Measurements from ENCODE around the gene RALY. TPM values are rescaled to one million over a fixed set of nuclear protein-coding genes. Genes with fewer than 3 reads are reported as not detected.

RALY gene
- total RNA-seq, 2 donors from 2014 or later = 136 to 182 TPM

DNA sequence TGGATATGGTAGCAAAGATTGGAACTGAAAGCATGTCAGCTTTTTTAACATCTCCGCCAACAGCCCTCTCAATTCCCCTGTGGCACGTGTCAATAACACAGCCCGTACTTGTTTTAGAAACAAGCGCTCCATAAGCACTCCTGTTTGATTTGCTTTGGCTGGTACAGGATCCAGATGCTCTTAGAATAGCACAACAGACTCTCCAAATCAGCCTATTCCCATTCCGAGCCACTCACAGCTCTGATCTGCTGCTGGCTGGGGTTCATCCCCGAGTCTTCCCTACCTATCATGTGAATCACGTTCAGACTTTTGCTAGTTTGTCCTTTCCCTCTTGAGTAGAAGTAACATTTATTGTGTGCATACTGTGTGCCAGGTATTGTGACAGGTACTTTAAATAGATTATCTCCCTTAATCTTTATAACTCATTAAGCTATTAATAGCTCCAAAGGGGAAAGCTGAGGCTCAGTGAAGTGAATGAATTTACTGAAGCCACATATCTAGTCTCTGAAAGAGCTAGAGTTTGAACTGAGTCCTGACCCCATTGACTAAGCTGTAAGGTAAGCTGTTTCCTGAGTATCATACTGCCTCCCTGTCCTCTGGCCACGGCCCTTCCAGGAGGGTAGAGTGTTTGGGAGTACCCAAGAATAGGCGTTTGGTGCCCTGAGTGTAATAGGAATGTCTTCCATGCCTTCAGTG is 46.7 kb downstream of the RALY start:
- H3K36me3 ChIP-seq (ENCODE audit: control insufficient read depth, insufficient read depth, low read length) = no peaks in the 10 kb centered on the region
- H3K27ac ChIP-seq (ENCODE audit: low read depth, low read length) = no peak overlapping the region
- no peaks in the 10 kb centered on the region for H3K27me3 ChIP-seq (ENCODE audit: control insufficient read depth, insufficient read depth, low read length, poor library complexity, severe bottlenecking)
- no peak overlapping the region for H3K4me3 Mint-ChIP-seq
- H3K4me1 ChIP-seq (ENCODE audit: control insufficient read depth, insufficient read depth, low read length) = peaks cover 15% of the 10 kb centered on the region
- no peak overlapping the region for H3K4me3 ChIP-seq (ENCODE audit: low read length)
- no peaks in the 10 kb centered on the region for H3K9me3 ChIP-seq (ENCODE audit: control insufficient read depth, low read length)
- peaks cover 40% of the 10 kb centered on the region for H3K4me1 Mint-ChIP-seq
- no peaks in the 10 kb centered on the region for H3K9me3 Mint-ChIP-seq
- no peaks in the 10 kb centered on the region for H3K27me3 Mint-ChIP-seq (ENCODE audit: insufficient read depth)
- no peak overlapping the region for H3K9ac ChIP-seq (ENCODE audit: extremely low read depth, low read length, poor library complexity, severe bottlenecking)
- TF ChIP-seq, protein P1, sequence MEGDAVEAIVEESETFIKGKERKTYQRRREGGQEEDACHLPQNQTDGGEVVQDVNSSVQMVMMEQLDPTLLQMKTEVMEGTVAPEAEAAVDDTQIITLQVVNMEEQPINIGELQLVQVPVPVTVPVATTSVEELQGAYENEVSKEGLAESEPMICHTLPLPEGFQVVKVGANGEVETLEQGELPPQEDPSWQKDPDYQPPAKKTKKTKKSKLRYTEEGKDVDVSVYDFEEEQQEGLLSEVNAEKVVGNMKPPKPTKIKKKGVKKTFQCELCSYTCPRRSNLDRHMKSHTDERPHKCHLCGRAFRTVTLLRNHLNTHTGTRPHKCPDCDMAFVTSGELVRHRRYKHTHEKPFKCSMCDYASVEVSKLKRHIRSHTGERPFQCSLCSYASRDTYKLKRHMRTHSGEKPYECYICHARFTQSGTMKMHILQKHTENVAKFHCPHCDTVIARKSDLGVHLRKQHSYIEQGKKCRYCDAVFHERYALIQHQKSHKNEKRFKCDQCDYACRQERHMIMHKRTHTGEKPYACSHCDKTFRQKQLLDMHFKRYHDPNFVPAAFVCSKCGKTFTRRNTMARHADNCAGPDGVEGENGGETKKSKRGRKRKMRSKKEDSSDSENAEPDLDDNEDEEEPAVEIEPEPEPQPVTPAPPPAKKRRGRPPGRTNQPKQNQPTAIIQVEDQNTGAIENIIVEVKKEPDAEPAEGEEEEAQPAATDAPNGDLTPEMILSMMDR (conservative IDR thresholded peaks at IDR 0.05) = no peak
- H3K36me3 Mint-ChIP-seq (ENCODE audit: low read depth) = peaks cover 2% of the 10 kb centered on the region
- no peak overlapping the region for H3K27ac Mint-ChIP-seq
- WGBS, 2 experiments (ENCODE audit: insufficient coverage in 1 of 2, insufficient read length in 1 of 2) = 92 to 94% methylated on average over 5 to 9 of the region's 9 CpGs
- no peak for DNase-seq

DNA sequence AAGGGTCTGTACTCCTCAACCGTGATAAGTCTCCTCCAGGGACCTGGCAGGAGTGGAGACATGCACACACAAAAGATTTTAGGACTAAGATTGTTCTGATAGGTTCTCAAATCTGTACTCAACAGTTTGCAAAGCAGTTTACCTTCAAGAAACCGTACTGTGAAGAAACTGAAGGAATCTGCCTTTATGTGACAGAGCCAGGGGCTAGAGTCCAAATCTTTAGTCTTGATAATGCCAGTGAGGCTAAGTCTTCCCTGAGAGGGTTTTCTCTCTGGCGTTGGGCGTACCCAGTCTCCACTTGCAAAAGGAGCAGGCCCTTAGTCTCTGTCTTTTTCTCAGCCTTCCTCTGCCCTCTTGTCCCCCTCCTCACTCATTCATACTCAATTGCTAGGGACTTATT is 47.5 kb downstream of the RALY start:
- Mint-ChIP-seq H3K27me3 (ENCODE audit: insufficient read depth) (no peaks in the 10 kb centered on the region), H3K36me3 (ENCODE audit: low read depth) (peaks cover 2% of the 10 kb centered on the region), H3K4me1 (peaks cover 45% of the 10 kb centered on the region), H3K9me3 (no peaks in the 10 kb centered on the region), H3K4me3 (no peak overlapping the region), H3K27ac (no peak overlapping the region)
- Histone ChIP-seq H3K9ac (ENCODE audit: extremely low read depth, low read length, poor library complexity, severe bottlenecking) (no peak overlapping the region), H3K27ac (ENCODE audit: low read depth, low read length) (no peak overlapping the region), H3K4me3 (ENCODE audit: low read length) (no peak overlapping the region), H3K27me3 (ENCODE audit: control insufficient read depth, insufficient read depth, low read length, poor library complexity, severe bottlenecking) (no peaks in the 10 kb centered on the region), H3K36me3 (ENCODE audit: control insufficient read depth, insufficient read depth, low read length) (no peaks in the 10 kb centered on the region), H3K4me1 (ENCODE audit: control insufficient read depth, insufficient read depth, low read length) (peaks cover 18% of the 10 kb centered on the region), H3K9me3 (ENCODE audit: control insufficient read depth, low read length) (no peaks in the 10 kb centered on the region)
- 91 to 93% methylated on average over 2 to 4 of the region's 4 CpGs for WGBS, 2 experiments (ENCODE audit: insufficient coverage in 1 of 2, insufficient read length in 1 of 2)
- TF ChIP-seq, protein P1 (conservative IDR thresholded peaks at IDR 0.05) = no peak
- DNase-seq = no peak

DNA sequence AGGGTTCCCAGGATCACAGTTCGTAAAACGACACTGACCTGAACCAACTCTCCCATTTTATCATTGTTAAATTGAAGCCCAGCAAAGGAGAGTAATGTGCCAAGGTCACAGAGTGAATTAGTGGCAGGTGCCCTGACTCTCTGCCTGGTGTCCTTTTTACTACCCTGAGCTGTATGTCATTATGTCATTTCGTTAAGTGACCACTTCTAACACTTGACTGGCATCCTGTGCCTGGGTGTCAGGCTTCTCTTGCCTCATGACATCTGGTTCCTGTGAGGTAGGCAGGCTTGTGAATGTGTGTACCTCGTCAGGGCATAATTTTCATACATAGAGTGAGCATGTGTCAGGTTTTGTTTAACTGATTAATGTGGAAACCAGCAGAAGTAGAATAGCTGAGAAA is 48.6 kb downstream of the RALY start:
- H3K4me3 ChIP-seq (ENCODE audit: low read length) = no peak overlapping the region
- TF ChIP-seq, protein P1 (conservative IDR thresholded peaks at IDR 0.05) = no peak
- Mint-ChIP-seq H3K27me3 (ENCODE audit: insufficient read depth) (no peaks in the 10 kb centered on the region), H3K9me3 (no peaks in the 10 kb centered on the region), H3K27ac (no peak overlapping the region), H3K36me3 (ENCODE audit: low read depth) (peaks cover 5% of the 10 kb centered on the region), H3K4me1 (peaks cover 41% of the 10 kb centered on the region), H3K4me3 (no peak overlapping the region)
- peaks cover 13% of the 10 kb centered on the region for H3K4me1 ChIP-seq (ENCODE audit: control insufficient read depth, insufficient read depth, low read length)
- WGBS, 2 experiments (ENCODE audit: insufficient coverage in 1 of 2, insufficient read length in 1 of 2) = 93 to 100% methylated on average over 4 of the region's 4 CpGs
- no peak overlapping the region for H3K9ac ChIP-seq (ENCODE audit: extremely low read depth, low read length, poor library complexity, severe bottlenecking)
- no peaks in the 10 kb centered on the region for H3K36me3 ChIP-seq (ENCODE audit: control insufficient read depth, insufficient read depth, low read length)
- no peak for DNase-seq
- no peaks in the 10 kb centered on the region for H3K27me3 ChIP-seq (ENCODE audit: control insufficient read depth, insufficient read depth, low read length, poor library complexity, severe bottlenecking)
- no peaks in the 10 kb centered on the region for H3K9me3 ChIP-seq (ENCODE audit: control insufficient read depth, low read length)
- H3K27ac ChIP-seq (ENCODE audit: low read depth, low read length) = no peak overlapping the region

Measured in endodermal cell (in vitro differentiated cells).